Measurements from ENCODE around the gene HS6ST2.

- TF ChIP-seq POLR2AphosphoS5 (IDR thresholded peaks at IDR 0.05; ENCODE audit: low read length), result no peak
- TF ChIP-seq SIN3A (IDR thresholded peaks at IDR 0.05; ENCODE audit: low read depth, low read length), result no peak
- TF ChIP-seq EZH2 (IDR thresholded peaks at IDR 0.05; ENCODE audit: borderline replicate concordance, control insufficient read depth, low read depth, low read length), result no peak
These were observed 120.5 kb downstream of the HS6ST2 start for GRCh38 chrX:132837967-132838366.

Measured in GM12878 (cell line).